Gastrocnemius medialis (tissue), 4 donors: Measurements from ENCODE around the gene CD151. TPM values are rescaled to one million over a fixed set of nuclear protein-coding genes. Genes with fewer than 3 reads are reported as not detected.
A peak's percentile ranks its signal among the peaks of the same experiment; 100 is the strongest.

Source experiments
- ATAC-seq, 2 donors: fragments of 150-250 bp; one replicate each; pipeline ENCODE4 v1.9.1; 2016
- DNase-seq, 2 donors: peaks; one replicate each; pipeline ENCODE4 v3.0.0-alpha.2; 2019
- H3K27ac ChIP-seq, 4 donors: fragments of 200-600 bp; sonication (generic); 1 replicate in 1 of 4; 2 replicates in 3 of 4; pipeline ENCODE4 v1.5.1; 2016 to 2018; ENCODE audit warnings: mild to moderate bottlenecking in 2 of 4, moderate library complexity in 1 of 4
- H3K27me3 ChIP-seq, 3 donors: fragments of 200-600 bp; sonication (generic) in 2 of 3; 1 replicate in 1 of 3; 2 replicates in 2 of 3; pipeline versions ENCODE4 v1.5.1 to v1.6.0; 2016 to 2019; ENCODE audit warnings: mild to moderate bottlenecking in 1 of 3, moderate library complexity in 1 of 3
- H3K36me3 ChIP-seq, 2 donors: fragments of 200-600 bp; sonication (generic) in 1 of 2; one replicate each; pipeline ENCODE4 v1.5.1; 2017 to 2018
- H3K4me1 ChIP-seq, 2 donors: fragments of 200-600 bp; sonication (generic) in 1 of 2; one replicate each; pipeline ENCODE4 v1.5.1; 2016 to 2017; ENCODE audit warnings: mild to moderate bottlenecking in 2 of 2
- H3K4me3 ChIP-seq, 4 donors: fragments of 200-600 bp; sonication (generic) in 3 of 4; 1 replicate in 1 of 4; 2 replicates in 3 of 4; pipeline ENCODE4 v1.5.1; 2016 to 2019; ENCODE audit warnings: mild to moderate bottlenecking in 2 of 4
- H3K9me3 ChIP-seq, 3 donors: fragments of 200-600 bp; sonication (generic) in 2 of 3; 1 replicate in 1 of 3; 2 replicates in 2 of 3; pipeline ENCODE4 v1.5.1; 2016 to 2019
- POLR2A ChIP-seq, 2 donors: fragments of 450-650 bp; IDR thresholded peaks; one replicate each; pipeline ENCODE4 v1.6.1; 2017; ENCODE audit warnings: antibody characterized with exemption in 2 of 2, mild to moderate bottlenecking in 2 of 2, moderate library complexity in 2 of 2
- in situ Hi-C, 4 donors: fragments of 200-750 bp; cut with MboI; loops; one replicate each; pipeline versions ENCODE4 v1.15.0 to v1.8.0; 2017; ENCODE audit warnings: low sequenced_read_pairs in 4 of 4
- intact Hi-C: fragments of 100-400 bp; cut with DNase I; formaldehyde crosslinking; loops from one replicate; pipeline ENCODE4 v1.15.1; 2023; ENCODE audit warnings: low total_unique reads
- total RNA-seq, 4 donors: library from RNA; depleted of rRNA; stranded (reverse); fragments of >200 nt; gene quantifications; one replicate each; pipeline versions ENCODE4 v1.1.0 to v1.2.3, GENCODE V29; 2016
- TF ChIP-seq, protein P1 (sequence below), 5 experiments: fragments of 450-650 bp in 3 of 5; fragments of 200-600 bp in 2 of 5; sonication (generic) in 2 of 5; IDR thresholded peaks in 4 of 5; conservative IDR thresholded peaks in 1 of 5; 1 replicate in 4 of 5; 2 replicates in 1 of 5; pipeline ENCODE4 v1.5.1; 2016 to 2019; ENCODE audit warnings: antibody characterized with exemption in 5 of 5, mild to moderate bottlenecking in 3 of 5, moderate library complexity in 3 of 5

Gene CD151
- total RNA-seq, result 100 to 1,000 TPM in 3 of 4 donors, 10 to 100 TPM in 1; 77.0 to 206 (median 169) TPM

DNA sequence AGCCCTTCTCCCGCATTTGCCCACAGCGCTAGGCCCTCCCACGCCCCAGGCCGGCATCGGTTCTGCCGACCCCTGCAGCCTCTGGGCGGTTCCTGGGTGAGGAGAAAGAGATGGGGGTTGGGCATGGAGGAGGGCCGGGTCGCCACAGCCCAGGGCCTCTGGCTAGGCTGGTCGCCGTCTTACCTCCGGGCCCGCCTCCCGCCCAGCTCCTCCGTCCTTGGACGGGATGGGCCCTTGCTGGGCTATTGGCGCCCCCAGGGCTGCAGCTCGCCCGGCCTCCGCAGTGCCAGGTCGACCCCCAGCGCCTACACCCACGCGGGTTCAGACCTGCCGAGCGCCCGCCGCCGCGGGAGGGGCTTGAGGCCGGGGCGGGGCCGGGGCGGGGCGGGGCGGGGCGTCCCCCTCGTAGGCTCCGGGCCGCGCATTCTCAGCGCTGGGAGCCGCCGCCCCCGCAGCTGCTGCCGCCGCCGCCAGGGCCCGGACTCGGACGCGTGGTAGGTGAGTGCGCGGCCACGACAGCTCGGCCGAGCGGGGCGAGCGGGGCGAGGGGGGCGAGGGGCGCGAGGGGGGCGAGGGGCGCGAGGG, at the start of gene CD151:
TSS of gene CD151 (plus strand) at position 424 of the 585 bp plus-strand sequence. CDS start 3,118 bp downstream, outside the sequence.
- intact Hi-C loops, result loop anchor here (1.0 kb wide), 1 partner anchor 9 kb away; no protein-coding TSS in a partner anchor
- H3K4me1 ChIP-seq, result peaks cover 22 to 40% of the 10 kb centered on the region in 2 donors
- peak; percentile 34 to 65 for ATAC-seq
- H3K27ac ChIP-seq, result peak within 1 kb of the TSS; percentile 84 to 97 (median 88)
- no peaks in the 10 kb centered on the region for H3K9me3 ChIP-seq
- peaks cover 13 to 27% (median 22%) of the 10 kb centered on the region in 3 donors for H3K27me3 ChIP-seq
- peak in 1 of 2 donors; percentile 44 for DNase-seq
- in situ Hi-C loops, result no loop called here
- TF ChIP-seq POLR2A (IDR thresholded peaks at IDR 0.05), result peak in 1 of 2 donors; percentile 17
- TF ChIP-seq, protein P1, sequence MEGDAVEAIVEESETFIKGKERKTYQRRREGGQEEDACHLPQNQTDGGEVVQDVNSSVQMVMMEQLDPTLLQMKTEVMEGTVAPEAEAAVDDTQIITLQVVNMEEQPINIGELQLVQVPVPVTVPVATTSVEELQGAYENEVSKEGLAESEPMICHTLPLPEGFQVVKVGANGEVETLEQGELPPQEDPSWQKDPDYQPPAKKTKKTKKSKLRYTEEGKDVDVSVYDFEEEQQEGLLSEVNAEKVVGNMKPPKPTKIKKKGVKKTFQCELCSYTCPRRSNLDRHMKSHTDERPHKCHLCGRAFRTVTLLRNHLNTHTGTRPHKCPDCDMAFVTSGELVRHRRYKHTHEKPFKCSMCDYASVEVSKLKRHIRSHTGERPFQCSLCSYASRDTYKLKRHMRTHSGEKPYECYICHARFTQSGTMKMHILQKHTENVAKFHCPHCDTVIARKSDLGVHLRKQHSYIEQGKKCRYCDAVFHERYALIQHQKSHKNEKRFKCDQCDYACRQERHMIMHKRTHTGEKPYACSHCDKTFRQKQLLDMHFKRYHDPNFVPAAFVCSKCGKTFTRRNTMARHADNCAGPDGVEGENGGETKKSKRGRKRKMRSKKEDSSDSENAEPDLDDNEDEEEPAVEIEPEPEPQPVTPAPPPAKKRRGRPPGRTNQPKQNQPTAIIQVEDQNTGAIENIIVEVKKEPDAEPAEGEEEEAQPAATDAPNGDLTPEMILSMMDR (IDR thresholded peaks at IDR 0.05 in 4 of 5, conservative IDR thresholded peaks at IDR 0.05 in 1 of 5), result peak in 1 of 5 experiments; percentile 45
- H3K4me3 ChIP-seq, result peak within 1 kb of the TSS; percentile 63 to 81 (median 68)
- H3K36me3 ChIP-seq, result peaks cover 0 to 19% of the 10 kb centered on the region in 2 donors

DNA sequence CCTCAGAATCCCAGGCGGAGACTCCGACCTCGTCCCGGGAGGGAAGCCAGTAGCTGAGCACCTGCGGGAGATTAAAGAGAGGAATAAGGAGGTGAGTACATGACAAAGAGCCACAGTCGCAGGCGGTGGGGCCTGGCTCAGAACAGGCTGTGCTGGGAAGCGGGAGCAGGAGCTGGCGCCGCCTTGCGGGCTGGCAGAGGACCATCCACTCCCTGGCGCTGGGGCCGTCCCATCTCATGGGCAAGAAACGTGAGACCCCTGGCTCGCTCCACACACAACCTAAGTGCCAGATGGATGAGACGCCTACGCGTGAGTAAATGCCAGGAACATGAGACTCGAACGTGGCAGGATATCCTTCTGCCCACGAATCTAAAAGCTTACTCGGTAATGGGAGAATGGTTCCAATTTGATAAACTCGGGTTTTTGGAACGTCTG, 49.2 kb upstream of the CD151 start:
- Histone ChIP-seq H3K4me3 (no peak overlapping the region), H3K9me3 (no peaks in the 10 kb centered on the region), H3K36me3 (no peaks in the 10 kb centered on the region), H3K4me1 (peaks cover 11 to 19% of the 10 kb centered on the region in 2 donors), H3K27ac (peak overlapping the region; percentile 73 to 86 (median 80)), H3K27me3 (peaks cover 4 to 8% (median 7%) of the 10 kb centered on the region in 3 donors)
- in situ Hi-C loops (no loop called here), intact Hi-C loops (no loop called here)
- ATAC-seq (peak; percentile 95 to 96), DNase-seq (peak; percentile 90 to 97)
- TF ChIP-seq POLR2A (IDR thresholded peaks at IDR 0.05), result peak; percentile 34 to 60
- TF ChIP-seq, protein P1 (IDR thresholded peaks at IDR 0.05 in 4 of 5, conservative IDR thresholded peaks at IDR 0.05 in 1 of 5), result peak; percentile 52 to 73 (median 70)

DNA sequence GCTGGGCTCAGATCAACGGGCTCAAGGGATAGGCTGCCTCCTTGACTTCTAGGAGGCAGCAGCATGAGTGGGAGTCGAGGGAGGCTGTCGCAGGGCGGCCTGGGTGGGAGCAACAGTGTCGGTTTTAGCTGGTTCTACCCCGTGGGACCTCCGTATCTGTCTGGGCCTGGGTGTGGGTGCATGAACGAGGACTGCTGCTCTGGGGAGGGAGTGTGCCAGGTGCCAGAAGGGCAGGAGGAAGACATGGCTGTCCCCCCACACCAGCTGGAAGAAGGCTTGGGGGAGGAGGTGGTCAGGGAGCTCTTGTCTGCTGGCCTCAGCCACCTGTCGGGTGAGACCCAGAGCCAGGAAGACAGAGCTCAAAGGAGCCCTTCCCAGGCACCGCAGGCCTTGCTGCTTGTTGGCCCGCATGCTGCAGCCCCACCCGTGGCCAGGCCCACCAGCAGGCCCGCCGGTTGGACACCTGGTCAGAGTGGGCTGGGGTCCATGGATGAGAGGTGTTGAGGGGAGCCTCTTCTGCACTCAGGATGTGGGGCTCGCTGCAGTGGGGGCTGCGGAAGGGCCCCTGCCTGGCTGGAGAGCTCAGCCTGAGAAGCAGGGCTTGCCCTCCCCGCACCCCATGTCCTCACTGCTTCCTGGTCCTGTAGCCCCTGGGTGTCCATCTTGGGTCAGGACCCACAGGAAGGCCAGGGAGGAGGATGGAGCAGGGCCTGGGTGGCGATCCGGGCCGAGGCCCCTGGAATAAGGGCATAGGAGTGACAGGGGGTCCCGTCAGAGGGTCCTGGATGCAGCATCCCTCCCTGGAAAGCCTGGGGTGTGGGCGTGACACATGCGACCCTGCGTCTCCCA, 46.3 kb upstream of the CD151 start:
- DNase-seq (no peak), ATAC-seq (no peak)
- H3K27ac ChIP-seq, result no peak overlapping the region
- no peak for TF ChIP-seq POLR2A (IDR thresholded peaks at IDR 0.05)
- TF ChIP-seq, protein P1 (IDR thresholded peaks at IDR 0.05 in 4 of 5, conservative IDR thresholded peaks at IDR 0.05 in 1 of 5), result no peak
- in situ Hi-C loops, result no loop called here
- intact Hi-C loops, result no loop called here
- no peaks in the 10 kb centered on the region for H3K9me3 ChIP-seq
- H3K4me1 ChIP-seq, result peaks cover 11 to 19% of the 10 kb centered on the region in 2 donors
- no peaks in the 10 kb centered on the region for H3K36me3 ChIP-seq
- no peak overlapping the region for H3K4me3 ChIP-seq
- H3K27me3 ChIP-seq, result peaks cover 29 to 33% (median 29%) of the 10 kb centered on the region in 3 donors

DNA sequence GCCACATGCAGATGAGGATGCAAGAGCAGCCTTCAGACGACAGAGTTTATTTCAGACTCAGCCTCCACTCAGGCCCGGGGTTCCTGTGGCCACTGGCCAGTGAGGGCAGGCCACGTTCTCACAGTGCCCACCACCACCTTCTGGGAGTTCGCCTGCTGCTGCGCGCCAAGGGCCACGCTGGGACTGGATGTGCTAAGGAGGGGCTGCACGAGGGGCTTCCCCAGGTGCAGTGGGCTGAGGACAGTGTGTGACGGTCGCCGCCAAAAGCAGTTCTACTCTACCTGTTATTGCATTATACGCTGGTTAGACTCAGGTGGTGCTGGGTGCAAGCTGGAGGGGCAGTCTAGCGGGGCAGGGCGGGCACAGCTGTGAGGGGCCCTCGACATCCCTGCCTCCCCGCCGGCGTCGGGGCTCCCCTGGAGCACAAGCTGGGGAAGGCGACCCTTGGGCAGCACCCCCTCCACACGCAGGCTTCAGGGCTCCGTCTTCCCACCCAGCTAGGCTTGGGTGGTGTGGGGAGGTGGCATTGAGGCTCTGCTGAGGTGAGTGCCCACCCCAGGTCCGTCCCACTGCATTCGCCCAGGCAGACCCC, 45.6 kb upstream of the CD151 start:
- TF ChIP-seq POLR2A (IDR thresholded peaks at IDR 0.05), result no peak
- TF ChIP-seq, protein P1 (IDR thresholded peaks at IDR 0.05 in 4 of 5, conservative IDR thresholded peaks at IDR 0.05 in 1 of 5), result no peak
- intact Hi-C loops (no loop called here), in situ Hi-C loops (no loop called here)
- no peaks in the 10 kb centered on the region for H3K9me3 ChIP-seq
- no peak for DNase-seq
- H3K36me3 ChIP-seq, result no peaks in the 10 kb centered on the region
- H3K4me1 ChIP-seq, result peaks cover 11 to 19% of the 10 kb centered on the region in 2 donors
- no peak for ATAC-seq
- H3K4me3 ChIP-seq, result no peak overlapping the region
- peaks cover 29 to 36% (median 29%) of the 10 kb centered on the region in 3 donors for H3K27me3 ChIP-seq
- no peak overlapping the region for H3K27ac ChIP-seq
